ENCODE data around the gene LGSN.
"Not testable (repeated sequence)": the region's sequence is repeated elsewhere in the genome, so short reads cannot be mapped to it uniquely, and the experiment has no call there.

LGSN gene, protein sequence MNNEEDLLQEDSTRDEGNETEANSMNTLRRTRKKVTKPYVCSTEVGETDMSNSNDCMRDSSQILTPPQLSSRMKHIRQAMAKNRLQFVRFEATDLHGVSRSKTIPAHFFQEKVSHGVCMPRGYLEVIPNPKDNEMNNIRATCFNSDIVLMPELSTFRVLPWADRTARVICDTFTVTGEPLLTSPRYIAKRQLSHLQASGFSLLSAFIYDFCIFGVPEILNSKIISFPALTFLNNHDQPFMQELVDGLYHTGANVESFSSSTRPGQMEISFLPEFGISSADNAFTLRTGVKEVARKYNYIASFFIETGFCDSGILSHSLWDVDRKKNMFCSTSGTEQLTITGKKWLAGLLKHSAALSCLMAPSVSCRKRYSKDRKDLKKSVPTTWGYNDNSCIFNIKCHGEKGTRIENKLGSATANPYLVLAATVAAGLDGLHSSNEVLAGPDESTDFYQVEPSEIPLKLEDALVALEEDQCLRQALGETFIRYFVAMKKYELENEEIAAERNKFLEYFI

DNA sequence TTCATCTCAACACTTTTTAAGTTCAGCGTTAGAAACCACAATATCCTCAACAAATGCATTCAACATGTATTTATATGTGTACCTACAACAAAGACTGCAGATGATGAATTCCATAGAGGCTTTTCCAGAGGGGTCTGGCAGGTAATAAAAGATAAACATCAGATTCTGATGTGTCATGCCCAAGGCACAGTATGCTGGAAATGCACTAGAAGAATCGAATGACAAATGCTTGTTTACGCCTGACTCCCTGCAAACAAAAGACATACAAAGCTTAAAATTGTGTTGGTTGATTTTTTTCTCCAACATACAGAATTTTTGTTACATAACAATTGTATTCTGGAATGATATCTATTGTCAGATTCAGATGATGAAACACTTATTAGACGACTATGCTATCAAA, at the start of gene LGSN:
Gene LGSN, minus strand, starts transcription at position 45 of the 400 bp plus-strand sequence. Its CDS starts 40 bp downstream, at position 5.
- no peaks in the 10 kb centered on the region for H3K9me3 ChIP-seq
- no peaks in the 10 kb centered on the region for H3K27me3 ChIP-seq (ENCODE audit: low read depth)
- DNase-seq (ENCODE audit: low spot score in 2 of 2): no peak
- no peaks in the 10 kb centered on the region for H3K36me3 ChIP-seq (replicated peaks)
- in situ Hi-C loops (cut with MboI; ENCODE audit: low sequenced_read_pairs): no loop called here
- no peak within 1 kb of the TSS for H3K4me3 ChIP-seq
- no peaks in the 10 kb centered on the region for H3K4me1 ChIP-seq

DNA sequence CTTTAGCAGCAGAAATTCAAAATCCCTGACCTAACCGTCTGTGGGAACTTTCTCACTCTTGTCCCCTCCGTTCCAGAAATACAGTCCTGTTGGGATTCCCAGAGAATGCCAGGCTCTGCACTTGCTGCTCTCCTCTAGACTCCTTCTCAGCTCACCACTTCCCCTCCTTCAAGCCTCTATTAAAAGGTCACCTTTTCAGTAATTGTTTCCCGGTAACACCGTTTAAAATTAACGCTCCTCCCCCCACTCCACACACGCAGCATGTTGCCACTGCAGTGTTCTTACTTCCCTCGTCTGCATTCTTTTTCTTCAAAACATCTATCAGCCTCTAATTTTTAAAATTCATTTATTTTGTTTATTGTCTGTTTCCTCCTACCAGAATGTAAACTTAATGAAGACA, 48.6 kb upstream of the LGSN start:
- H3K4me1 ChIP-seq: no peaks in the 10 kb centered on the region
- in situ Hi-C loops (cut with MboI; ENCODE audit: low sequenced_read_pairs): no loop called here
- no peaks in the 10 kb centered on the region for H3K36me3 ChIP-seq (replicated peaks)
- H3K4me3 ChIP-seq: no peak overlapping the region
- H3K9me3 ChIP-seq: no peaks in the 10 kb centered on the region
- DNase-seq (ENCODE audit: low spot score in 2 of 2): no peak
- H3K27me3 ChIP-seq (ENCODE audit: low read depth): no peaks in the 10 kb centered on the region

DNA sequence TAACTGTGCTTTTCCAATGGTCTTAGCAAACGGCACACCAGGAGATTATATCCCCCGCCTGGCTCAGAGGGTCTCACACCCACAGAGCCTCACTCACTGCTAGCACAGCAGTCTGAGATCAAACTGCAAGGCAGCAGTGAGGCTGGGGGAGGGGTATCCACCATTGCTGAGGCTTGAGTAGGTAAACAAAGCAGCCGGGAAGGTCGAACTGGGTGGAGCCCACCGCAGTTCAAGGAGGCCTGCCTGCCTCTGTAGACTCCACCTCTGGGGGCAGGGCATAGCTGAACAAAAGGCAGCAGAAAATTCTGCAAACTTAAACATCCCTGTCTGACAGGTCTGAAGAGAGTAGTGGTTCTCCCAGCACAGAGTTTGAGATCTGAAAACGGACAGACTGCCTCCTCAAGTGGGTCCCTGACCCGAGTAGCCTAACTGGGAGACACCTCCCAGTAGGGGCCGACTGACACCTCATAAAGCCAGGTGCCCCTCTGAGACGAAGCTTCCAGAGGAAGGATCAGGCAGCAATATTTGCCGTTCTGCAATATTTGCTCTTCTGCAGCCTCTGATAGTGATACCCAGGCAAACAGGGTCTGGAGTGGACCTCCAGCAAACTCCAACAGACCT, 42.8 kb upstream of the LGSN start:
- H3K36me3 ChIP-seq (replicated peaks); in situ Hi-C loops (cut with MboI; ENCODE audit: low sequenced_read_pairs): not testable (repeated sequence)

DNA sequence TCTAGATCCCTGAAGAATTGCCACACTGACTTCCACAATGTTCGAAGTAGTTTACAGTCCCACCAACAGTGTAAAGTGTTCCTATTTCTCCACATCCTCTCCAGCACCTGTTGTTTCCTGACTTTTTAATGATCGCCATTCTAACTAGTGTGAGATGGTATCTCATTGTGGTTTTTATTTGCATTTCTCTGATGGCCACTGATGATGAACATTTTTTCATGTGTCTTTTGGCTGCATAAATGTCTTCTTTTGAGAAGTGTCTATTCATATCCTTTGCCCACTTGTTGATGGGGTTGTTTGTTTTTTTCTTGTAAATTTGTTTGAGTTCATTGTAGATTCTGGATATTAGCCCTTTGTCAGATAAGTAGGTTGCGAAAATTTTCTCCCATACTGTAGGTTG, 37.6 kb upstream of the LGSN start:
- in situ Hi-C loops (cut with MboI; ENCODE audit: low sequenced_read_pairs); H3K36me3 ChIP-seq (replicated peaks); H3K9me3 ChIP-seq; H3K4me3 ChIP-seq; H3K4me1 ChIP-seq; DNase-seq (ENCODE audit: low spot score in 2 of 2); H3K27me3 ChIP-seq (ENCODE audit: low read depth): not testable (repeated sequence)

More for the DNA sequence above, 42.8 kb upstream of the LGSN start:
- H3K27me3 ChIP-seq (ENCODE audit: low read depth); DNase-seq (ENCODE audit: low spot score in 2 of 2); H3K4me1 ChIP-seq; H3K9me3 ChIP-seq; H3K4me3 ChIP-seq: not testable (repeated sequence)

DNA sequence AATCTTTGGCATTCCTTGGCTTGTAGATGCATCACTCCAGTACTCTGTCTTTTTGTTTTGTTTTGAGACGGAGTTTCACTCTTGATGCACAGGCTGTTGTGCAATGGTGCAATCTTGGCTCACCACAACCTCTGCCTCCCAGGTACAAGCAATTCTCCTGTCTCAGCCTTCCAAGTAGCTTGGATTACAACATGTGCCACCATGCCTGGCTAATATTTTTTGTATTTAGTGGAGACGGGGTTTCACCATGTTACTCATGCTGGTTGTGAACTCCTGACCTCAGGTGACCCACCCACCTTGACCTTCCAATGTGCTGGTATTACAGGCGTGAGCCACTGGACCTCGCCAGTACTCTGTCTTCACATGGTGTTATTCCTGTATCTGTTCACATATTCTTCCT, 35.8 kb upstream of the LGSN start:
- H3K4me1 ChIP-seq: no peaks in the 10 kb centered on the region
- H3K36me3 ChIP-seq (replicated peaks): no peaks in the 10 kb centered on the region
- H3K27me3 ChIP-seq (ENCODE audit: low read depth): no peaks in the 10 kb centered on the region
- no peak for DNase-seq (ENCODE audit: low spot score in 2 of 2)
- H3K9me3 ChIP-seq: no peaks in the 10 kb centered on the region
- H3K4me3 ChIP-seq: no peak overlapping the region
- in situ Hi-C loops (cut with MboI; ENCODE audit: low sequenced_read_pairs): no loop called here

DNA sequence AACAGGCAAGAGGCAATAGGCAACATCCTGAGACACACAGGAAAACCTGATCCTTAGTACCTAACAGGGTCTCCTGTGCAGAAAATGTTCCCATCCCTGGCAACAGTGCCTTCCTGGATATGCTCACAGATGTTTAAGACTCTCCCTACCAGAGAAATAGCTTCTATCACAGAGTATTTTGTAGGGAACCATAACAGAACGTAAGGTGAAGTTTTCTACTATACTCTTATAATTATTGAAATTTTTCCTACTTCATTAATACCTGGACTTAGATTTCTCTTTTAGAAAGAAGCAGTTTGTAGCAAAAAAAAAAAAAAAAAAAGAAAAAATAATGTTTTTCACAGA, 33.5 kb upstream of the LGSN start:
- no peaks in the 10 kb centered on the region for H3K4me1 ChIP-seq
- in situ Hi-C loops (cut with MboI; ENCODE audit: low sequenced_read_pairs): no loop called here

DNA sequence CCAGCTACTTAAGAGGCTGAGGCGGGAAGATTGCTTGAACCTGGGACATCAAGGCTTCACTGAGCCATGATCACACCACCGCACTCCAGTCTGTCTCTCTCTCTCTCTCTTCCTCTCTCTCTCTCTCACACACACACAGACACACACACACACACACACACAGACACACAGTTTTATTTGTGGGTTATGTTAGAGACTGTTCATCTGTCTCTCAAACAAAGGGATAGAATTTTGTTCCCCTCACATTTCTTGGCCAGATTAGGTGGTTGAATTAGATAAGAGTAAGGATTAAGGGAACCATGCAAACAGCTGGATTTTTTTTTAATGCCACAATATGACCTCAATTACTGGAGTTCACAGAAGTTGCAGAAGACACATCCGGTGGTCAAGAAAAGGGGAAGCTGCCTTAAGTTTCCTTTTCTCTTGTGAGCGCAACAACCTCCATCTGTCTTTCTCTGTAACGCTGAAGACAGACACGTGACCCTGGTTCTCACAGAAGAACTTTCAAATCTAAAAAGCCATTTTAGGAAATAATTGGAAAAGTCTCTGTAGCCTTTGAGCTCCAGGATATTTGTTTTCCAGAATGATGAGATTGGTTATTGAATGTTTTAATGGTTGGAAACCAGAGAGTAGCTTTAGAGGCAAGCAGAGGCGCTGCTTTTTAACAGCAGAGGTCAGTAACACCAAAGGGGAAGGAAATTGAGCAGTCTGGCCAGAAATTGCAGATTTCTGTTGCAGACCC, 32.9 kb upstream of the LGSN start:
- no peak for DNase-seq (ENCODE audit: low spot score in 2 of 2)
- no peaks in the 10 kb centered on the region for H3K9me3 ChIP-seq
- no peaks in the 10 kb centered on the region for H3K36me3 ChIP-seq (replicated peaks)
- 0 out of 2 replicates have a peak, but pooled peaks cover 3% of the 10 kb centered on the region for H3K27me3 ChIP-seq (ENCODE audit: low read depth)
- H3K4me3 ChIP-seq: no peak overlapping the region
- no peaks in the 10 kb centered on the region for H3K4me1 ChIP-seq
- in situ Hi-C loops (cut with MboI; ENCODE audit: low sequenced_read_pairs): no loop called here

More for the DNA sequence above, 33.5 kb upstream of the LGSN start:
- H3K4me3 ChIP-seq: no peak overlapping the region
- DNase-seq (ENCODE audit: low spot score in 2 of 2): no peak
- 0 out of 2 replicates have a peak, but pooled peaks cover 3% of the 10 kb centered on the region for H3K27me3 ChIP-seq (ENCODE audit: low read depth)
- no peaks in the 10 kb centered on the region for H3K9me3 ChIP-seq
- H3K36me3 ChIP-seq (replicated peaks): no peaks in the 10 kb centered on the region

DNA sequence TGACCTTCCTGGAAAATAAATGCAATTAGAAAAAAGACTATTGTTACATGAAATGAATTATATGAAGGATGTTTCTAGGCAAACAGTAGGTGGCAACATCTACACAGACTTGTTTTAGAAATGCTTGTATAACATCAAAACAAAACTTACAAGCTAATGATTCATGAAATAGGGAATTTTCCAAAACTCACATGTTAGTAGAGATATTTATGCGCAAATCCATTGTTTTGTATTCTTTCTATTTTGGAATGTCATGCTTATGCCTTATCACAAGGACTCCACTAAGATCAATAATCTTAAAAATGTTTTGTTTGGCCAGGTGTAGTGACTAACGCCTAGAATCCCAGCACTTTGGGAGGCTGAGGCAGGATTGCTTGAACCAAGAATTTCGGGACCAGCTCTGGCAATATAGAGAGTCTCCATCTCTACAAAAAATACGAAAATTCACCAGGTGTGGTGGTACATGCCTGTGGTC, 32.3 kb upstream of the LGSN start:
- no peaks in the 10 kb centered on the region for H3K4me1 ChIP-seq
- in situ Hi-C loops (cut with MboI; ENCODE audit: low sequenced_read_pairs): no loop called here
- H3K36me3 ChIP-seq (replicated peaks): no peaks in the 10 kb centered on the region
- no peak overlapping the region for H3K4me3 ChIP-seq
- 0 out of 2 replicates have a peak, but pooled peaks cover 3% of the 10 kb centered on the region for H3K27me3 ChIP-seq (ENCODE audit: low read depth)
- H3K9me3 ChIP-seq: no peaks in the 10 kb centered on the region
- no peak for DNase-seq (ENCODE audit: low spot score in 2 of 2)

DNA sequence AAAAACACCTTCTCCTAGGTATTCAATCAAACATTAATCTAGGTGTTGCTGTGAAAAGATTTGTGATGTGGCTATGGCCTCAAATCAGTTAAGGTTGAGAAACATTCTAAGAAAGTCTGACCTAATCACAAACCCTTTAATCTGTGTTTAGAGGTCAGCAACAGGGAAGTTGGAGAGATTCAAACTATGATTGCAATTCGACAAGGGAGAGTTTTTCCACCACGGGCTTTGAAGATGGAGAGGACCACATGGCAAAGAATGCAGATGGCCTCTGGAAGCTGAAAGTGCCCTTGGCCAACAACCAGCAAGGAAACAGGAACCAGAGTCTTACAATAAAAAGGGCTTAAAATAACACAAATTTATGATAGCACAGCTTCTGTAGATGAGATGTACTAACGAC, 29.6 kb upstream of the LGSN start:
- no peaks in the 10 kb centered on the region for H3K36me3 ChIP-seq (replicated peaks)
- DNase-seq (ENCODE audit: low spot score in 2 of 2): no peak
- H3K4me1 ChIP-seq: no peaks in the 10 kb centered on the region
- in situ Hi-C loops (cut with MboI; ENCODE audit: low sequenced_read_pairs): no loop called here
- H3K9me3 ChIP-seq: no peaks in the 10 kb centered on the region
- 0 out of 2 replicates have a peak, but pooled peaks cover 3% of the 10 kb centered on the region for H3K27me3 ChIP-seq (ENCODE audit: low read depth)
- H3K4me3 ChIP-seq: no peak overlapping the region

DNA sequence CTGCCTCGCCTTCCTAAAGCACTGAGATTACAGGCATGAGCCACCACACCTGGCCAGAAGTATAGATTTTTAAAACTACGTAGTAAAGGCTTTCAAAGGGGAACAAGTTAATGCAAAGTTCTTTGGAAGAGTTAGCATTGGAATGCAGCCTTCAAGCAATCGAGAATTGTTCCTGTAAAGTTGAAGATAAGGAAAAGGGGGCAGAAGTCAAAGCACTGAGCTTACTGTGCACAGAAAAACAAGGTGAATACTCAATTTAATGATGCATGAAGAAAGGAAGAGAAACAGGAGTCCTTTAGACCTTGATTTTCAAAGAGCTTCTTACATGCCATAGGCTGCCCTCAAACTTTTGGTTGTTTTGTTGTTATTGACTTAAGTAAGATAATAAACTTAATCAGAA, 29.1 kb upstream of the LGSN start:
- in situ Hi-C loops (cut with MboI; ENCODE audit: low sequenced_read_pairs): no loop called here
- no peak for DNase-seq (ENCODE audit: low spot score in 2 of 2)
- H3K36me3 ChIP-seq (replicated peaks): no peaks in the 10 kb centered on the region
- H3K4me3 ChIP-seq: no peak overlapping the region
- H3K4me1 ChIP-seq: no peaks in the 10 kb centered on the region
- H3K9me3 ChIP-seq: no peaks in the 10 kb centered on the region
- H3K27me3 ChIP-seq (ENCODE audit: low read depth): 0 out of 2 replicates have a peak, but pooled peaks cover 3% of the 10 kb centered on the region

DNA sequence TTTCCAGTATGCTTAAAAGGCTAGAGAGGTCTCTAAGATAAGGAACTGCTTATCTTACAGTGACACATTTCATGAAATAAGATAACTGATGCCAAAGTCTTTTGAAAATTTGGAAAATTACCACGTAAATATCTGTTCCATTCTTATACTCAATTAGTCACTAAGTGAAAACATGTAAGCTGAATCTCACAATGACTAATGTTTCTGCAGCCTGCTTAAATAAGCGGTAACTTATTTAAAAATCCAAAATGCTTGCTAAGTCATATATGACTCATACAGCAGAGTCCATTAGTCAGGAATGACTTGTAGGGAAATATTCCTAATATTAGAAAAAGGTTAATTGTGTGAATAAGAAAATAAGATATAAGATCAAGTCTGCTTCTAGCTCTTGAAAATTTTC, 27.8 kb upstream of the LGSN start:
- Histone ChIP-seq H3K4me1 (no peaks in the 10 kb centered on the region), H3K9me3 (no peaks in the 10 kb centered on the region), H3K36me3 (replicated peaks) (no peaks in the 10 kb centered on the region), H3K4me3 (no peak overlapping the region), H3K27me3 (ENCODE audit: low read depth) (0 out of 2 replicates have a peak, but pooled peaks cover 3% of the 10 kb centered on the region)
- no peak for DNase-seq (ENCODE audit: low spot score in 2 of 2)
- in situ Hi-C loops (cut with MboI; ENCODE audit: low sequenced_read_pairs): no loop called here

DNA sequence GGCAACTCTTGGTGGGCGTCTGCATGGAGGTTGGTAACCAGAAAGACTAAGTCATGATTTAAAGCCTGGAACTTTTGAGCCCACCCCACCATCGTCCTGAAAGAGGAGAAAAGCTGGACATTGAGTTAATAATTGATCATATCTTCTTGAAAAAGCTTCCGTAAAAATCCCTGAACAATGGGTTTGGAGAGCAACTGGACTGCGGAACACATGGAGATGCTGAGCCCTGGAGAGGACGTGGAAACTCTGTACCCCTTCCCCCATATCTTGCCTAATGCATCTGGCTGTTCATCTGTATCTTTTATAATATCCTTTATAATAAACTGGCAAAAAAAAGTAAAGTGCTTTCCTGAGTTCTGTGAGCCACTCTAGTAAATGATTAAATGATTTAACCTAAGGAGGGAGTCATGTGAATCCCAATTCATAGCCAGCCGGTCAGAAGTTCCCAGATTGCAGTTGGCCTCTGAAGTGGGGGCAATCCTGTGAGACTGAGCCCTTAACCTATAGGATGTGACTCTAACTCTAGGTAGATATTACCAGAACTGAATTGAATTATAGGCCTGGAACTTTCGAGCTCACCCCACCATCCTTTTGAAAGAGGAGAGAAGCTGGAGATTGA, 26.5 kb upstream of the LGSN start:
- no peaks in the 10 kb centered on the region for H3K4me1 ChIP-seq
- no peaks in the 10 kb centered on the region for H3K36me3 ChIP-seq (replicated peaks)
- H3K9me3 ChIP-seq: no peaks in the 10 kb centered on the region
- no peak for DNase-seq (ENCODE audit: low spot score in 2 of 2)
- H3K27me3 ChIP-seq (ENCODE audit: low read depth): 0 out of 2 replicates have a peak, but pooled peaks cover 3% of the 10 kb centered on the region
- in situ Hi-C loops (cut with MboI; ENCODE audit: low sequenced_read_pairs): no loop called here
- no peak overlapping the region for H3K4me3 ChIP-seq

DNA sequence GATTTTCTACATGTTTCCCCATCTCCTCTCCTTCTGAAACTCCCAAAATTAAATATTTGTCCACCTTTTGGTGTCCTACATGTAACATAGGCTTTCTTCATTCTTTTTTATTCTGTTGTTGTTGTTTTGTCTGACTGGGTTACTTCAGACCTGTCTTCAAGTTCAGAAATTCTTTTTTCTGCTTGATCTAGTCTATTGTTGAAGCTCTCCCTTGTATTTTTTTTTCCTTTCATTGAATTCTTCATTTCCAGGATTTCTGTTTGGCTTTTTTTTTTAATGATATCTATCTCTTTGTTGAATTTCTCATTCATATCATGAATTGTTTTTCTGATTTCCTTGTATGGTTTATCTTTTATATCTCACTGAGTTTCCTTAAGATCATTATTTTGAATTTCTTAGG, 20.6 kb upstream of the LGSN start:
- Histone ChIP-seq H3K4me3 (no peak overlapping the region), H3K9me3 (no peaks in the 10 kb centered on the region), H3K4me1 (no peaks in the 10 kb centered on the region), H3K27me3 (ENCODE audit: low read depth) (no peaks in the 10 kb centered on the region), H3K36me3 (replicated peaks) (no peaks in the 10 kb centered on the region)
- no peak for DNase-seq (ENCODE audit: low spot score in 2 of 2)
- in situ Hi-C loops (cut with MboI; ENCODE audit: low sequenced_read_pairs): no loop called here

Measured in HAP-1 (cell line).